Measurements from ENCODE around the gene NLGN4X.

NLGN4X gene

DNA sequence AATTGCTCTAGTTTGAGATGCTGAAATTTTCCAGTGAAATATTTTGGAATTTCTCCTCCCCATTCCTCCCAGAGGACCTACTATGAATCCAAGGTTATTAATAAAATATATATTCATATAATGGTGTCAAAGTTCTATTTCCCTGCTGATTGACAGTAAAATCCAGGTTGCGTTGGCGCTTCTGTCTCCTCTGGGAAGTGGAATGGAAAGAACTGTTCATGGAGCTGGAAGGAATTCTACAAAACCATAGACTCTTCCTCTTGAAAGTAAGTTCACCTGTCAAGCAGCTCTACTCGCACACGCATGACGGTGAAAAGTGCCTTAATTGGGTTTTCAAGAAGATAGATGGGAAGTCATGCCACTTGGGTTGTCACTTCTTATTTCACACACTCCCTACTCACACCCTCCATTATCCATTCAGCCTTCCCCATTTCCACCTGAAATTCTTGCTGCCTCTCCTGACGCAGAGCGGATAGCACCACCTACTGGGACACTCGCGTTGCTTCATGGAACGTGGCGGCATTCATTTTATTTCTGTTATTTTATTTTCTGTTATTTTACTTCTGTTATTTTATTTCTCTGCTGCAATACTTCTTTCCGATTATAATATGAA lies 351.6 kb downstream of the NLGN4X start:
- Histone ChIP-seq H3K4me3 (ENCODE audit: low read depth, low read length) (no peak overlapping the region), H3K27me3 (no peaks in the 10 kb centered on the region), H3K36me3 (no peaks in the 10 kb centered on the region), H3K9me3 (no peaks in the 10 kb centered on the region), H3K4me1 (no peaks in the 10 kb centered on the region)
- peak; percentile 26; the same call in 1 of the 2 replicates for TF ChIP-seq CTCF (IDR thresholded peaks at IDR 0.05; ENCODE audit: low read depth, low read length)
- DNase-seq, result no peak

DNA sequence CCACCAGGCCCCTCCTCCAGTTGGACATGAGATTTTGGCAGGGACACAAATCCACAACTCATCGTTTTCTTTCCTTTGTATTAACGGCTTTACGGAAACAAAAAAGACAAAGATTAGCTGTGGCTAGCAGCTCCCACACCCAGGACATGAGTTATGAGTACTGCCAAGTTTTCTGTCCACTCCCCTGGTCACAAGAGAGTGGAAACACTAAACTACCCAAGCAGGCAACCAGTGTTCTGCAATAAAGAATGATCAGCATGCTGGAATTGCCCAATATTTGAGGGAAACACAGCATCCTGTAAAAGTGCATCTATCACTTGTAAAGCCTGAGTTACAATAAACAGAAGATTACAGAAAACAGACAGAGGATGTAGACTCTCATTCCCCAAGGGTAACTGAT lies 358.4 kb downstream of the NLGN4X start:
- no peaks in the 10 kb centered on the region for H3K4me1 ChIP-seq
- no peak overlapping the region for H3K4me3 ChIP-seq (ENCODE audit: low read depth, low read length)
- TF ChIP-seq CTCF (IDR thresholded peaks at IDR 0.05; ENCODE audit: low read depth, low read length), result no peak
- no peaks in the 10 kb centered on the region for H3K27me3 ChIP-seq
- no peak for DNase-seq
- H3K9me3 ChIP-seq, result no peaks in the 10 kb centered on the region
- no peaks in the 10 kb centered on the region for H3K36me3 ChIP-seq

DNA sequence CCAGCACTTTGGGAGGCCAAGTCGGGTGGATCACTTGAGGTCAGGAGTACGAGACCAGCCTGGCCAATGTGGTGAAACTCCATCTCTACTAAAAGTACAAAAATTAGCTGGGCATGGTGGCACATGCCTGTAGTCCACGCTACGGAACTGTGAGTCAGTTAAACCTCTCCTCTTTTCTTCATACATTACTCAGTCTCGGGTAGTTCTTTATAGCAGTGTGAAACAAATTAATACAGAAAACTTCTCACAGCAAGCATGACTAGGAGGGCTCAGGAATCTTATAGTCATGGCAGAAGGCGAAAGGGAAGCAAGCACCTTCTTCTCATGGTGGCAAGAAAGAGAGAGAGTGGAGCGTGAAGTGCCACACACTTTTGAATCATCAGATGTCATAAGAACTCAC lies 358.9 kb downstream of the NLGN4X start:
- no peak for DNase-seq
- no peak for TF ChIP-seq CTCF (IDR thresholded peaks at IDR 0.05; ENCODE audit: low read depth, low read length)
- Histone ChIP-seq H3K9me3 (no peaks in the 10 kb centered on the region), H3K27me3 (no peaks in the 10 kb centered on the region), H3K4me3 (ENCODE audit: low read depth, low read length) (no peak overlapping the region), H3K4me1 (no peaks in the 10 kb centered on the region), H3K36me3 (no peaks in the 10 kb centered on the region)

DNA sequence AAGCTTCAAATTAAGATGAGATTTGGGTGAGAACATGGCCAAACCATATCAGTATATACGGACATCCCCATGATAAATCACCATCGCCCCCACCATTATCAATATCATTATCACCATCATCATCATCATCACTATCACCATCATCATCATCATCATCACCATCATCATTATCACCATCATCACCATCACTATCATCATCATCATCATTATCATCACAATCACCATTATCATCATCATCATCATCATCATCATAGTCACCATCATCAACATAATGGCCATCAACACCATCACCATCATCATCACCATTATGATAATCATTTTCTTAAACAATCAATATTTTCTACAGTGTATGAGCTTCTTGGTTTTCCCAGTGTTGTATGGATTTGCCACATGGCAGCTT lies 360.9 kb downstream of the NLGN4X start:
- no peaks in the 10 kb centered on the region for H3K36me3 ChIP-seq
- no peak overlapping the region for H3K4me3 ChIP-seq (ENCODE audit: low read depth, low read length)
- no peak for TF ChIP-seq CTCF (IDR thresholded peaks at IDR 0.05; ENCODE audit: low read depth, low read length)
- H3K4me1 ChIP-seq, result no peaks in the 10 kb centered on the region
- H3K9me3 ChIP-seq, result no peaks in the 10 kb centered on the region
- DNase-seq, result no peak
- H3K27me3 ChIP-seq, result no peaks in the 10 kb centered on the region

GRCh38 chrX:5857232-5857631 lies 371.4 kb downstream of the NLGN4X start:
- Histone ChIP-seq H3K36me3 (no peaks in the 10 kb centered on the region), H3K4me3 (ENCODE audit: low read depth, low read length) (no peak overlapping the region), H3K4me1 (no peaks in the 10 kb centered on the region), H3K9me3 (no peaks in the 10 kb centered on the region), H3K27me3 (no peaks in the 10 kb centered on the region)
- no peak for TF ChIP-seq CTCF (IDR thresholded peaks at IDR 0.05; ENCODE audit: low read depth, low read length)
- DNase-seq, result no peak

DNA sequence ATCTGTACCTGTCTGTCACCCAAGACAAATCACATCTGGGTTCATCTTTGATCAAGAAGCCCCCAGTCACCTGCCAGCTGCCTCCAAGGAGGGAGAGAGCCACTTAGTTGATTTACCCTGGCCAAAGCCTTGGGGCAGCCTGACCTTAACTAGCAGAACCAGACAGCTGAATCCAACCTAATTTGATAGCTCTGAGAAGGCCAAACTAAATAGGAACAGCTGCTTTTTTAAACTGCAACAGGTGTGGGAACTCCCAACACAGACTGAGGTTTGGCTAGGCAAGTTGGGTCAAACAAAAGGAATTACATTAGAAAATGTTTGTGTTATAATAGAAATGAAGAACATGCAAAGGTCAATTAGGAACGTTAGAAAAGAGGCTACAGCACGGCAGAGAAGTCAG lies 375.7 kb downstream of the NLGN4X start:
- Histone ChIP-seq H3K4me3 (ENCODE audit: low read depth, low read length) (no peak overlapping the region), H3K27me3 (no peaks in the 10 kb centered on the region), H3K36me3 (no peaks in the 10 kb centered on the region), H3K4me1 (no peaks in the 10 kb centered on the region), H3K9me3 (no peaks in the 10 kb centered on the region)
- DNase-seq, result no peak
- TF ChIP-seq CTCF (IDR thresholded peaks at IDR 0.05; ENCODE audit: low read depth, low read length), result no peak
